Left lung (tissue), 10 donors: ENCODE results near the gene IL34. TPM values are rescaled to one million over a fixed set of nuclear protein-coding genes. Genes with fewer than 3 reads are reported as not detected.
A peak's percentile ranks its signal among the peaks of the same experiment; 100 is the strongest.

Source experiments
- ATAC-seq: fragments of 200-7000 bp; cut with Tn5 transposase; one replicate; pipeline ENCODE4 v1.9.1; 2020; ENCODE audit warnings: moderate library complexity
- DNase-seq, 4 donors: peaks; one replicate each; pipeline ENCODE4 v3.0.0-alpha.2; 2013 to 2020
- H3K27ac ChIP-seq, 2 donors: fragments of 200-600 bp; sonication (generic) in 1 of 2; one replicate each; pipeline versions ENCODE4 v1.5.0 to v1.8.0; 2020 to 2021
- H3K27me3 ChIP-seq, 2 donors: fragments of 200-600 bp; sonication (generic) in 1 of 2; one replicate each; pipeline versions ENCODE4 v1.5.0 to v1.8.0; 2020 to 2021
- H3K36me3 ChIP-seq, 2 donors: fragments of 200-600 bp; sonication (generic) in 1 of 2; one replicate each; pipeline versions ENCODE4 v1.5.0 to v1.8.0; 2020 to 2021
- H3K4me1 ChIP-seq, 2 donors: fragments of 200-600 bp; one replicate each; pipeline ENCODE4 v1.8.0; 2021
- H3K4me3 ChIP-seq, 2 donors: fragments of 200-600 bp; sonication (generic) in 1 of 2; one replicate each; pipeline versions ENCODE4 v1.5.0 to v1.8.0; 2020 to 2021; ENCODE audit warnings: mild to moderate bottlenecking in 1 of 2
- H3K9me3 ChIP-seq, 2 donors: fragments of 200-600 bp; sonication (generic) in 1 of 2; one replicate each; pipeline versions ENCODE4 v1.5.0 to v1.8.0; 2020 to 2021
- intact Hi-C, 2 donors: fragments of 100-400 bp; cut with DNase I; formaldehyde crosslinking; loops; one replicate each; pipeline versions ENCODE4 v1.11.2 to v1.14.2; 2022
- polyA plus RNA-seq, 6 donors: library from polyadenylated mRNA; unstranded; fragments of 120-200 nt; gene quantifications; one replicate each; pipeline ENCODE4 v1.2.1, GENCODE V29; 2013; ENCODE audit not compliant: insufficient read length in 6 of 6
- total RNA-seq, 2 donors: library from RNA; stranded (reverse); fragmentation: NEBNext Ultra II Directional; extraction: Animal tissue kit (Norgen Biotek cat#: 25700); gene quantifications; one replicate each; pipeline ENCODE4 v1.2.1, GENCODE V29; 2021
- TF ChIP-seq, protein P1 (sequence below), 2 donors: fragments of 200-600 bp; sonication (generic) in 1 of 2; IDR thresholded peaks; one replicate each; pipeline versions ENCODE4 v1.5.0 to v1.8.0; 2021; ENCODE audit warnings: antibody characterized with exemption in 2 of 2
- donor health status: DM: no; HTN: yes; CAD: no.
- donor health status: DM: no; HTN: no; CAD: no.

The IL34 gene
- total and polyA plus RNA-seq, 8 donors: 0.24 to 4.1 (median 0.45) TPM

DNA sequence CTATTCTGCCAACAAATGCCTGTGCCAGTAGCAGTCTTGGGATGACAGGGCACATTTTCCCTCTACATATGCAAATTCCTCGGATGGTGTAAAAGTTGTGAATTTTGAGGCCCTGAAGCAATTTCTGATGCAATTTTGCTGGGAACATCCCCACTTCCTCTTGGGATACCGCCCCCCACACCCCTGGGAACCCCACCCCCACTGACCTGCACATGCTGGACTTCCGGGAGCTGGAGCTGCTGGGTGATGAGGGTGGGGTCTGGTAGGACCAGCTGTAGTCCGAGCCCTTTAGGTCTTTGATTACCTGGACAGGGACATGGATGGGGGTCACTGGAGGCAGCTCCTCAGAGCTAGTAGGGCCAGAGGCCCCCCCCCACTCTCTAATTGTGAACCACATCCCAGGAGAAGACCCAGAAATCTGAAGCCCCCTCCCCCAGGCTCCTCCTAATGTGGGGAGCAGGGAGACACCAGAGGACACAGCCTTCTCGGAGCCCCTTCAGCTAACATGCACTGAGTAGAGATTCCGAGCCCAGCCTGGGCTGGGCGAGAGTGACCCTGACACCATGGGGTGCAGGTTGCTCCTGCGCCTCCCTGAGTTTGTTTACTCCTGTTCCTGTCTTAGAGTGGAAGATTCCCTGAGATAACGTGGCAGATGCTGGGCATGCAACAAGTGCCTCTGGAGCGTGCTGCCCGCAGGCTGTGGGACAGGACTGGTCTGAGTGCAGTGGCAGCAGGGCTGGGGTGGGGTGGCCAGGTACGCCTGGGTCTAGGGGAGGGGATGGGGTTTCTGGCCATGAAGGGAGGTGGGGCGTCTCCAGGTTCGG, 30.5 kb downstream of the IL34 start:
- intact Hi-C loops: no loop called here
- TF ChIP-seq, protein P1, sequence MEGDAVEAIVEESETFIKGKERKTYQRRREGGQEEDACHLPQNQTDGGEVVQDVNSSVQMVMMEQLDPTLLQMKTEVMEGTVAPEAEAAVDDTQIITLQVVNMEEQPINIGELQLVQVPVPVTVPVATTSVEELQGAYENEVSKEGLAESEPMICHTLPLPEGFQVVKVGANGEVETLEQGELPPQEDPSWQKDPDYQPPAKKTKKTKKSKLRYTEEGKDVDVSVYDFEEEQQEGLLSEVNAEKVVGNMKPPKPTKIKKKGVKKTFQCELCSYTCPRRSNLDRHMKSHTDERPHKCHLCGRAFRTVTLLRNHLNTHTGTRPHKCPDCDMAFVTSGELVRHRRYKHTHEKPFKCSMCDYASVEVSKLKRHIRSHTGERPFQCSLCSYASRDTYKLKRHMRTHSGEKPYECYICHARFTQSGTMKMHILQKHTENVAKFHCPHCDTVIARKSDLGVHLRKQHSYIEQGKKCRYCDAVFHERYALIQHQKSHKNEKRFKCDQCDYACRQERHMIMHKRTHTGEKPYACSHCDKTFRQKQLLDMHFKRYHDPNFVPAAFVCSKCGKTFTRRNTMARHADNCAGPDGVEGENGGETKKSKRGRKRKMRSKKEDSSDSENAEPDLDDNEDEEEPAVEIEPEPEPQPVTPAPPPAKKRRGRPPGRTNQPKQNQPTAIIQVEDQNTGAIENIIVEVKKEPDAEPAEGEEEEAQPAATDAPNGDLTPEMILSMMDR (IDR thresholded peaks at IDR 0.05): no peak
- peaks cover 3 to 13% of the 10 kb centered on the region in 2 donors for H3K4me1 ChIP-seq
- ATAC-seq: no peak
- H3K27ac ChIP-seq: no peak overlapping the region
- peaks cover 0 to 86% of the 10 kb centered on the region in 2 donors for H3K36me3 ChIP-seq
- H3K9me3 ChIP-seq: no peaks in the 10 kb centered on the region
- no peak overlapping the region for H3K4me3 ChIP-seq
- peak in 1 of 4 donors; percentile 31 for DNase-seq
- no peaks in the 10 kb centered on the region for H3K27me3 ChIP-seq

DNA sequence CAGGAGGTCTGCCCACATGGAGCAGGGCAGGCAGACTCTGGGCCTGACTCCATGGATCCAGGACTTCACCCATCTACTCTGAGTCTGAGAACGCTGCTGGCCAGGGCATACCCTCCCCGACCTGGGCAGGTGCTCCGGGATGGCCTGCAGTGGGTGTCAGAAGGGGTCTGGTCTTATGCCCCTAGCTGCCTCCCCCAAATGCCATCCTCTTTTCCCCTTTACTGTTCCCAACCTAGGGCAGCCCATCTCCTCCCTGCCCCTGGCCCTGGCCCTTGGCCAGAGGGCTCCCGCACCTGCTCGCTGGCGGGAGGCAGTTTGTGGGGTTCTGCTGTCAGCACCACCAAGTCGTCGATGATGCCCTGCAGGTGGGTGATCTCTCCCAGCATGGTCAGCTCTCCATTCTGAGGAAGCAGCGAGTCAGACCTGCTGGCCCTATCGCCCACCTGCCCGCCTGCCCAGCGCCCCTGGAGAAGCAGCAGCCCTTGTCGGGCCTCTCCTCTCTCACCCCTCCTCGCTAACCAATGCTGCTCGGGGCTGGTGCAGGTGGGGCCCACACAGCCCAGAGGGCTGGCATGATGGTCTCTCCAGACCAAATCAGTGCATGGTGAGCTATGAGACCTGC, 31.3 kb downstream of the IL34 start:
- intact Hi-C loops: no loop called here
- H3K27ac ChIP-seq: no peak overlapping the region
- TF ChIP-seq, protein P1 (IDR thresholded peaks at IDR 0.05): no peak
- peaks cover 0 to 80% of the 10 kb centered on the region in 2 donors for H3K36me3 ChIP-seq
- H3K9me3 ChIP-seq: no peaks in the 10 kb centered on the region
- H3K4me3 ChIP-seq: no peak overlapping the region
- no peaks in the 10 kb centered on the region for H3K27me3 ChIP-seq
- DNase-seq (peak in 1 of 4 donors; percentile 66), ATAC-seq (no peak)
- peaks cover 8 to 21% of the 10 kb centered on the region in 2 donors for H3K4me1 ChIP-seq

DNA sequence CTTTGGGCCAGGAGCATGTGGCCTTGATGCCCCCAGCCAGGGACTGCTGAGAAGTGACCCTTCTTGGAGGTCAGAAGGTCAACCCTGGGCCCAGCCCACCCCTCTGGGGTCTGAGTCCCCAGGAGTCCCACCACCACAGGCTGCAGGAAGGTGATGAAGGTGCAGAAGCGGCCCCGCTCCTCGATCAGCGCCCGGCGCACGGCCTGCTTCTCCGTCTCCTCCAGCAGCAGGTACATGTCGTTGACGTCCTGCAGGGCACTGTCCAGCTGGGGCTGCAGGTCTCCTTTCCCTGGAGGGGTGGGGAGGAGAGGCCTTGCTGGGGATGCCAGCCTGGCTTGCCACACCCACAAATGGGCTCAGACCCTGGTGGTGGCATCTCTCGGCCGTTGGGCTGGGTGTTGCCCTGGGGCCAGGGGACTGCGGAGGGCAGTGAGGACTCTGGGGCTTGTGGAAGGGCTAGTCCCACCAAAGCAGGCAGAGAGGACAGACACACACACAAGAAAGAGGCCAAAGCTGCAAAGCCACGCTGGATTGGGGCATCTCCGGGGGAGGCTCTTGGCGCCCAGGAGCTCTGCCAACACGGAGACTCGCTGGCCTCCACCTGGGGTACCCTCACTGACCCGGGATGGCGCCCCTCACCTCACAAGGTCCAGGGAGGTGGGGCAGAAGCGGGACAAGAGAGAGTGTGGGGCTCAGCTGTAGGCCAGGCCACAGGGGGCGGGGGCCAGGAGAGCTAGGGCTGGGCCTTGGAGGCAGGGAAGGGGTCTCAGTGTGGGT, 31.9 kb downstream of the IL34 start:
- H3K27ac ChIP-seq: no peak overlapping the region
- TF ChIP-seq, protein P1 (IDR thresholded peaks at IDR 0.05): no peak

DNA sequence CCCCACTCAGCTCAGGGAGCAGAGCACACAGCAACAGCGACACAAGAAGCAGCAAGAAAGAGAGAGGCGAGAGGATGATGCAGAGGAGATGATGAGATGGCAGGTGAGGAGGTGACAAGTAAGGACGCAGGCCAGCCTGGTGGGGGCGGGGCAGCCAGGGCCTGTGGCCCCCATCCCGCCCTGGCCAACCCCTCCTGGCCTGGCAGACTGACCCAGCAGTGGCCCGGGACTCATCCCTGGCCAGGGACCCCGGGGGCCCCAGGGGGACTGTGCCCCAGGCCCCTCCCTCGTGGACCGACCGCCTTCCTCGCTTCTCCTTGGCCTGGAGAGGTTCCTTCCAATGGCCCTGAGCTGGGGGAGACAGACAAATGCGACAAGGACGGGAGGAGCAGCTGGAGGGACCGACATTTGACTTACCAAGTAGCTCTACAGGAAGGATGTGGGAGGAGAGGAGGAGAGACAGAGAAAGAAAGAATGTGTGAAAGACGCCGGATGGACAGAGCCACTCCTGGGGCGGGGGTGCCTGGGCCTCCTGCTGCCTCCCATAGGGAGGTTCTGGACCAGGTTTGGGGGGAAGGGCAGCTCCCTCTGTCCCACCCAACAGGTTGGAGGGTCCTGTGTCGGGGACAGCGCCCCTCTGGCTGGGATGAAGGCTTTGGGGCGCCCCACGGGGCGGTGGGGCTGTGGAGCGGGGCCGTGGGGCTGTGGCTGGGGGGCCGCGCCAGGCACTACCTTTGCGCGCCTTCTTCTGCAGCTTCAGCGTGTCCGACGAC, 32.7 kb downstream of the IL34 start:
- Histone ChIP-seq H3K36me3 (peaks cover 0 to 65% of the 10 kb centered on the region in 2 donors), H3K4me3 (no peak overlapping the region), H3K9me3 (no peaks in the 10 kb centered on the region), H3K27ac (no peak overlapping the region), H3K4me1 (peaks cover 16 to 33% of the 10 kb centered on the region in 2 donors), H3K27me3 (no peaks in the 10 kb centered on the region)
- TF ChIP-seq, protein P1 (IDR thresholded peaks at IDR 0.05): no peak
- DNase-seq (peak in 1 of 4 donors; percentile 65), ATAC-seq (no peak)
- intact Hi-C loops: no loop called here

More for the DNA sequence above, 31.9 kb downstream of the IL34 start:
- DNase-seq (peak in 1 of 4 donors; percentile 64), ATAC-seq (no peak)
- H3K4me3 ChIP-seq: no peak overlapping the region
- no peaks in the 10 kb centered on the region for H3K27me3 ChIP-seq
- intact Hi-C loops: no loop called here
- H3K9me3 ChIP-seq: no peaks in the 10 kb centered on the region
- H3K4me1 ChIP-seq: peaks cover 8 to 25% of the 10 kb centered on the region in 2 donors
- H3K36me3 ChIP-seq: peaks cover 0 to 73% of the 10 kb centered on the region in 2 donors
